A673 (cell line): Measurements from ENCODE around the gene HES7. TPM values are rescaled to one million over a fixed set of nuclear protein-coding genes. Genes with fewer than 3 reads are reported as not detected.
"Not testable (repeated sequence)": the region's sequence is repeated elsewhere in the genome, so short reads cannot be mapped to it uniquely, and the experiment has no call there.

ENCODE experiments used
- Bru-seq: library from RNA; stranded (reverse); fragments of 400-500 nt; gene quantifications from one replicate; lab custom pipeline; 2021; lab: Mats Ljungman, UMichigan
- BruChase-seq, 2 experiments: library from RNA; stranded (reverse); fragments of 400-500 nt; gene quantifications; one replicate each; lab custom pipeline; 2021; lab: Mats Ljungman, UMichigan
- BruUV-seq: library from RNA; stranded (reverse); fragments of 400-500 nt; replicated peaks from 2 replicates; lab custom pipeline; 2021; lab: Mats Ljungman, UMichigan
- CTCF ChIA-PET: fragments of 300-600 bp; sonication (Branson Sonifier 250); formaldehyde crosslinking; loops from one replicate; lab custom pipeline; 2022; ENCODE audit warnings: antibody characterized with exemption; lab: Charles Lee
- POLR2A ChIA-PET: fragments of 300-600 bp; sonication (Branson Sonifier 250); formaldehyde crosslinking; loops from one replicate; lab custom pipeline; 2022; ENCODE audit warnings: antibody characterized with exemption; ENCODE audit not compliant: low non-redundant PET; lab: Charles Lee
- DNase-seq: peaks from one replicate; pipeline ENCODE4 v3.0.0-alpha.2; 2015; ENCODE audit warnings: low spot score
- H3K27ac ChIP-seq: fragments of 200-600 bp; sonication (generic); 2 replicates; pipeline ENCODE4 v1.5.1; 2016; ENCODE audit warnings: mixed run types, low read depth, mild to moderate bottlenecking, mixed read lengths, antibody characterized with exemption, low read length; ENCODE audit not compliant: poor library complexity, severe bottlenecking
- H3K27me3 ChIP-seq: fragments of 200-600 bp; sonication (generic); replicated peaks from 2 replicates; pipeline ENCODE4 v1.6.1; 2017; ENCODE audit warnings: mixed run types, low read depth, mild to moderate bottlenecking, mixed read lengths, antibody characterized with exemption, low read length; ENCODE audit not compliant: insufficient read depth, poor library complexity
- H3K36me3 ChIP-seq: fragments of 200-600 bp; sonication (generic); 2 replicates; pipeline ENCODE4 v1.6.1; 2016; ENCODE audit warnings: mixed run types, mild to moderate bottlenecking, mixed read lengths, antibody characterized with exemption, low read length; ENCODE audit not compliant: insufficient read depth, poor library complexity, severe bottlenecking
- H3K4me1 ChIP-seq: fragments of 200-600 bp; sonication (generic); 2 replicates; pipeline ENCODE4 v1.6.1; 2017; ENCODE audit warnings: mixed run types, mild to moderate bottlenecking, mixed read lengths, antibody characterized with exemption, low read length; ENCODE audit not compliant: insufficient read depth, poor library complexity, severe bottlenecking
- H3K4me3 ChIP-seq: fragments of 200-600 bp; sonication (generic); 2 replicates; pipeline ENCODE4 v1.5.1; 2016; ENCODE audit warnings: low read depth, mixed run types, mild to moderate bottlenecking, mixed read lengths, low read length; ENCODE audit not compliant: poor library complexity, severe bottlenecking
- H3K9me3 ChIP-seq: fragments of 200-600 bp; sonication (generic); 2 replicates; pipeline ENCODE4 v1.6.1; 2016; ENCODE audit warnings: mixed run types, low read depth, mild to moderate bottlenecking, mixed read lengths, antibody characterized with exemption, low read length; ENCODE audit not compliant: poor library complexity, severe bottlenecking
- EZH2 ChIP-seq: fragments of 200-600 bp; sonication (generic); IDR thresholded peaks from 2 replicates; pipeline ENCODE4 v1.6.1; 2017; ENCODE audit warnings: borderline replicate concordance, low read depth, mild to moderate bottlenecking, mixed read lengths, antibody characterized with exemption, low read length; ENCODE audit not compliant: poor library complexity, severe bottlenecking
- intact Hi-C: fragments of 100-400 bp; cut with micrococcal nuclease; formaldehyde crosslinking; loops from one replicate; pipeline ENCODE4 v1.10.0; 2022; ENCODE audit not compliant: unreplicated experiment
- long read RNA-seq: library from polyadenylated mRNA; stranded (forward); transcript quantifications from one replicate; pipeline ENCODE4 v2.0.0, GENCODE V29; 2022
- total RNA-seq: library from RNA; stranded (reverse); gene quantifications from 2 replicates; pipeline ENCODE4 v1.2.3, GENCODE V29; 2021
- TF ChIP-seq, protein P1 (sequence below): fragments of 300-800, 200-600 bp; sonication (generic); conservative IDR thresholded peaks from 2 replicates; pipeline ENCODE4 v1.5.1; 2017; ENCODE audit warnings: low read depth, mild to moderate bottlenecking, antibody characterized with exemption, low read length, moderate library complexity, mixed read lengths

The HES7 gene
- 1.7 and 3.9 TPM in 2 replicates for total RNA-seq
- percentile 26 among the genes with signal in this experiment for Bru-seq, nascent RNA
- percentile 44 among the genes with signal in this experiment for BruChase-seq, experiment 1, labeled RNA remaining after a 2-hour chase
- percentile 41 among the genes with signal in this experiment for BruChase-seq, experiment 2, labeled RNA remaining after a 6-hour chase
- long read RNA-seq, result 0 reads

DNA sequence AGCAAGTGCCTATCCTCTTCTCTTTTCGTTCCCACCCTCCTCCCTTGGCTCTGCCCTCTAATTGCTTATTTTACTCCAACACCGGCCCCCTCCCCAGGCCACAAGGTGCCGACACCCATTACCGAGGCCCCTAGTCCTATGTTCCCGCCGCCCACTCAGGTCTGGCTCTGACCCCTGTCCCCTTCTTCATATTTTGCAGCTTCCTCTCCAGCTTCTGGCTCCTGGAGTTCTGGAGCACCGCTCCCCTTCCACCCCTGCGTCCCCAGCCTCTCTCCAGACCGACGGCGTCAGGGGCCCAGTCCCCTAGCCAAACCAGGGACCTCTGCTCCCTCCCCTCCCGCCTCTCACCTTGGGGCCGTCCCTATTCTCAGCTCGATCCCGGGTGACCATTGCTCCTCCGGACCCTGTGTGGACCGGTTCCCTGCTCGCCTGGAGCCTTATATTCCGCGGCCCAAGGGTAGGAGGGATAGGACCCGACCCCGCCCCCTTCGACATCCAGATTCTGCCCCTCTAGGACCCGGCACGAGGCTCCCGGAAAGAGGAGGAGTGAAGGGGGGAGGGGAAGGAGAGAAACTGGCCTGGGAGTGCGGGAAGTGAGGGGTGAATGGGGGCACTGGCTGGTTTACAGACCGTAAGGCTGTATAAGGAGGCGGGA, at the start of gene HES7:
TSS of gene HES7 (minus strand) at position 412 of the 655 bp plus-strand sequence. CDS start at position 390, 22 bp downstream.
- Histone ChIP-seq H3K4me1 (peaks cover 6% of the 10 kb centered on the region), H3K4me3 (peak within 1 kb of the TSS; percentile 68), H3K27me3 (no peaks in the 10 kb centered on the region), H3K36me3 (no peaks in the 10 kb centered on the region), H3K9me3 (no peaks in the 10 kb centered on the region), H3K27ac (no peak within 1 kb of the TSS)
- BruUV-seq, result no TSS peak
- ChIA-PET POLR2A (no interaction called here), CTCF (interaction anchor here (0.6 kb wide), 1 partner anchor 29 kb away, joined by 3 read pairs; no protein-coding TSS in a partner anchor)
- DNase-seq, result peak; percentile 57
- TF ChIP-seq, protein P1, sequence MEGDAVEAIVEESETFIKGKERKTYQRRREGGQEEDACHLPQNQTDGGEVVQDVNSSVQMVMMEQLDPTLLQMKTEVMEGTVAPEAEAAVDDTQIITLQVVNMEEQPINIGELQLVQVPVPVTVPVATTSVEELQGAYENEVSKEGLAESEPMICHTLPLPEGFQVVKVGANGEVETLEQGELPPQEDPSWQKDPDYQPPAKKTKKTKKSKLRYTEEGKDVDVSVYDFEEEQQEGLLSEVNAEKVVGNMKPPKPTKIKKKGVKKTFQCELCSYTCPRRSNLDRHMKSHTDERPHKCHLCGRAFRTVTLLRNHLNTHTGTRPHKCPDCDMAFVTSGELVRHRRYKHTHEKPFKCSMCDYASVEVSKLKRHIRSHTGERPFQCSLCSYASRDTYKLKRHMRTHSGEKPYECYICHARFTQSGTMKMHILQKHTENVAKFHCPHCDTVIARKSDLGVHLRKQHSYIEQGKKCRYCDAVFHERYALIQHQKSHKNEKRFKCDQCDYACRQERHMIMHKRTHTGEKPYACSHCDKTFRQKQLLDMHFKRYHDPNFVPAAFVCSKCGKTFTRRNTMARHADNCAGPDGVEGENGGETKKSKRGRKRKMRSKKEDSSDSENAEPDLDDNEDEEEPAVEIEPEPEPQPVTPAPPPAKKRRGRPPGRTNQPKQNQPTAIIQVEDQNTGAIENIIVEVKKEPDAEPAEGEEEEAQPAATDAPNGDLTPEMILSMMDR, result no peak
- TF ChIP-seq EZH2, result no peak
- intact Hi-C loops, result loop anchor here (2.0 to 5.0 kb wide), 2 partner anchors 33 to 253 kb away; partner anchors contain the start of gene KRABD2

- Histone ChIP-seq H3K27ac (peak overlapping the region; percentile 98), H3K36me3 (no peaks in the 10 kb centered on the region), H3K9me3 (no peaks in the 10 kb centered on the region), H3K4me3 (peak overlapping the region; percentile 44), H3K4me1 (peaks cover 18% of the 10 kb centered on the region), H3K27me3 (no peaks in the 10 kb centered on the region)
- no peak for TF ChIP-seq EZH2
- TF ChIP-seq, protein P1, result no peak
- intact Hi-C loops, result loop anchor here (1.0 kb wide), 1 partner anchor 19 kb away; no protein-coding TSS in a partner anchor
- CTCF ChIA-PET, result interaction anchor here (1.0 kb wide), 2 partner anchors 15 to 54 kb away, joined by 3 to 4 read pairs; no protein-coding TSS in a partner anchor
- POLR2A ChIA-PET, result interaction anchor here (0.6 to 1.2 kb wide), 10 partner anchors 9 to 619 kb away, joined by 3 to 12 read pairs (median 6); partner anchors contain the start of genes BORCS6 and PER1
- TSS peak; percentile 98 for BruUV-seq
- DNase-seq, result peak; percentile 96
Measured at GRCh38 chr17:8173056-8173870, 49.4 kb upstream of the HES7 start.

DNA sequence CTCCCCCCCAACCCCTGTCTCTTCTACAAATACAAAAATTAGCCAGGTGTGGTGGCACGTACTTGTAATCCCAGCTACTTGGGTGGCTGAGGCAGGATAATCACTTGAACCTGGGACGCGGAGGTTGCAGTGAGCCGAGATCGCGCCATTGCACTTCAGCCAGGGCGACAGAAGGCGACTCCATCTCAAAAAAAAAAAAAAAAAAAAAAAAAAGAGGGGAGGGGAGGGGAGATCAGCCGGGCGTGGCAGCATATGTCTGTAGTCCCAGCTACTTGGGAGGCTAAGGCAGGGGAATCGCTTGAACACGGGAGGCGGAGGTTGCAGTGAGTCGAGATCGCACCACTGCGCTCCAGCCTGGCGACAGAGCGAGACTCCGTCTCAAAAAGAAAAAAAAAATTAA, 46.3 kb upstream of the HES7 start:
- H3K27ac ChIP-seq, CTCF ChIA-PET, DNase-seq, H3K9me3 ChIP-seq, intact Hi-C loops, H3K4me3 ChIP-seq, POLR2A ChIA-PET, BruUV-seq, H3K27me3 ChIP-seq, H3K36me3 ChIP-seq: not testable (repeated sequence)
- peaks cover 14% of the 10 kb centered on the region for H3K4me1 ChIP-seq
